Esophagus muscularis mucosa (tissue), 4 donors: Measurements from ENCODE around the gene PDLIM4.

Source experiments
- CTCF ChIP-seq, 3 experiments: fragments of 200-600 bp in 2 of 3; fragments of 450-650 bp in 1 of 3; sonication (generic) in 2 of 3; IDR thresholded peaks; one replicate each; pipeline ENCODE4 v1.5.1; 2017 to 2019; ENCODE audit warnings: antibody characterized with exemption in 3 of 3, mild to moderate bottlenecking in 2 of 3, moderate library complexity in 1 of 3
- EP300 ChIP-seq: sonication (generic); formaldehyde crosslinking; IDR thresholded peaks from one replicate; pipeline ENCODE4 v1.6.1; 2017; ENCODE audit warnings: antibody characterized with exemption
- POLR2A ChIP-seq: fragments of 450-650 bp; IDR thresholded peaks from one replicate; pipeline ENCODE4 v1.6.1; 2017; ENCODE audit warnings: antibody characterized with exemption, moderate library complexity, mild to moderate bottlenecking, low read depth
- POLR2AphosphoS5 ChIP-seq, 2 donors: sonication (generic); formaldehyde crosslinking; IDR thresholded peaks; one replicate each; pipeline ENCODE4 v1.6.1; 2017; ENCODE audit warnings: antibody characterized with exemption in 2 of 2

GRCh38 chr5:132226516-132227234 is 30.8 kb upstream of the PDLIM4 start:
- no peak for TF ChIP-seq CTCF (IDR thresholded peaks at IDR 0.05)
- no peak for TF ChIP-seq EP300
- TF ChIP-seq POLR2A, result no peak
- no peak for TF ChIP-seq POLR2AphosphoS5 (IDR thresholded peaks at IDR 0.05)
